HG03060 (cell line): ENCODE measurements around the gene ARHGAP22.

ENCODE experiments used
- ATAC-seq: cut with Tn5 transposase; IDR thresholded peaks from one replicate; pipeline ENCODE4 v1.9.1; 2021; ENCODE audit warnings: low read depth, moderate number of reproducible peaks; ENCODE audit not compliant: unreplicated experiment

The ARHGAP22 gene

DNA sequence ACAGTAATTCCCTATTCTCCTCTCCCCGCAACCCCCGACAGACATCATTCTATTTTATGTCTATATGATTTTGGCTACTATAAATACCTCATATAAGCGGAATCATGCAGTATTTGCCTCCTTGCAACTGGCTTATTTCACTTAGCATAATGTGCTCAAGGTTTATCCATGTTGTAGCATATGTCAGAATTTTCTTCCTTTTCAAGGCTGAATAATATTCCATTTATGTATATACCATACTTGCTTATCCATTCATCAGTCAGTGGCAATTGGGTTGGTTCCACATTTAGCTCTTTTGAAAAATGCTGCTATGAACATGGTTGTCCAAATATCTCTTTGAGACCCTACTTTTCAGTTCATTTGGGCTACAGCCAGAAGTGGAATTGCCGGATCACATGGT lies 191.9 kb downstream of the ARHGAP22 start:
- ATAC-seq = no peak

DNA sequence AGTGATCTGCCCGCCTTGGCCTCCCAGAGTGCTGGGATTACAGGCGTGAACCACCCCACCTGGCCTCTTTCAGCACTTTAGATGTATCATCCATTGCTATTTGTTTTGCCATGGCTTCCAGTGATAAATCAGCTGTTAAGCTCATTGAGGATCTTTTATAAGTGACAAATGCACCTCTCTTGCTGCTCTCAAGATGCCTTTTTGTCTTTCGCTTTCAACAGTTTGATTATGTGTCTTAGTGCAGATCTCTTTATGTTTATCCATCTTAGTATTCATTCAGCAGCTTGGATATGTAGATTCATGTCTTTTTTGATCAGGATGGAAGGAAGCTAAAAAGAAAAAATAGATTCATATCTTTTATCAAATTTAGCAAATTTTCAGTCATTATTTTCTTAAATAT lies 192.8 kb downstream of the ARHGAP22 start:
- no peak for ATAC-seq

DNA sequence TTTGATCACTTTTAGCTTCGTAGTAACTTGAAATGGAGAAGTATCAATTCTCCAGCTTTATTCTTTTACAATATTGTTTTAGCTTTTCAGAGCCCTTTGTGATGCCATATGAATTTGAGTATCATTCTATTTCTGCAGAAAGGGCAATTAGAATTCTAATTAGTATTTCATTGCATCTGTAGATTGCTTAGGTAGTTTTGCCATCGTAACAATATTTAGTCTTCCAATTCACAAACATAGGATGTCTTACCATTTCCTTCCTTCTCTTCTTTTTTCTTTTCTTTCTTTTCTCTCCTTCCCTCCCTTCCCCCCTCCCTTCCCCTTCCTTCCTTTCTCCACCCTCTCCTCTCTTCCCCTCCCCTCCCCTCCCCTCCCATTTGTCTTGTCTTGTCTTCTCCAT lies 193.4 kb downstream of the ARHGAP22 start:
- ATAC-seq = no peak

DNA sequence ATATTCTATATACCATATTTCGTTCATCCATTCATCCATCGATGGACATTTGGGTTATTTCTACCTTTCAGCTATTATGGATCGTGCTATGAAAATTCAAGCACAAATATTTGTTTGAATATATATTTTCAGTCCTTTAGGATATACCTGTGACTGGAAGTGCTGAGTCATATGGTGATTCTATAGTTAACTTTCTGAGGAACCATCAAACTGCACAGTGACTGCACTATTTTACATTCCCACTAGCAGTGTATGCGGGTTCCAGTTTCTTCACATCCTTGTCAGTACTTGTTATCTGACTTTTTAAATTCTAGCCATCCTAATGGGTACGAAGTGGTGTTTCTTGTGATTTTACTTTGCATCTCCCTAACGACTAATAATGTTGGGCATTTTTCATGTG lies 194.4 kb downstream of the ARHGAP22 start:
- no peak for ATAC-seq

DNA sequence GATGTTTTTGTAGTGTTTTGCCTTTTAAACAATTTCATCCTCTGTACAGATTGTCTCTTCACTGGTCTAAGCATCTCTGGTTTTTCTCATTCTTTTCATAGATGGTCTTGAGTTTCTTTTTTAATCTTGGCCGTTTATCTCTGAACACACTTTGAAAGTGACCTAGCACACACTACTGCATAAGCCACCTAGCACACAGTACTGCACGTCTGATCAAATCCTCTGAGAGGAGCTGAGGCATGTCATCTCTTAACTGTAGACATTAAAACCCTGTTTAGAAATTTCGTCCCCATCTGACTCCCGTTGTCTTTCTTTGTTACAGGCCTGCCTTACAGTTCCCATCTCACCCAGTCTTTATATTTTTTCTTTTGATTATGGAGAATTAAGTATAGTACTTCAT lies 198.2 kb downstream of the ARHGAP22 start:
- no peak for ATAC-seq

DNA sequence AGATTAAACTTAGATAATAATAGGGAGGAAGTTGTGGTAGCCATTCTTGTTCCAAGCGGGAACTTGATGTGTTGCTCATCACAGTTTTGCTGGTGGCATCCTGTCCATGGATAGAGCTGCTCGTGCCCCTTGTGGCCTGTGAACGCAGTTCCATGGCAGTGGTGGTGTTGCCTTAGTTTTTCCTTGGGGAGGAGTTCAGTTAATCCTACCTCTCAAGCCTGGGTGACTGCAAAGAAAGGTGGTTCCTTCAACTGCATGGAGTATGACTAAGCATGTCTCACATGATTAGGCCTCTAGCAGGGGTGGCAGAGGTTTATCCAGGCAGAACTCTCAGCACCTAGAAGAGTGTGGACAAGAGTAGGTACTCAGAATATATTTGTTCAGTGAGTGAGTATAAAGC lies 198.7 kb downstream of the ARHGAP22 start:
- no peak for ATAC-seq

DNA sequence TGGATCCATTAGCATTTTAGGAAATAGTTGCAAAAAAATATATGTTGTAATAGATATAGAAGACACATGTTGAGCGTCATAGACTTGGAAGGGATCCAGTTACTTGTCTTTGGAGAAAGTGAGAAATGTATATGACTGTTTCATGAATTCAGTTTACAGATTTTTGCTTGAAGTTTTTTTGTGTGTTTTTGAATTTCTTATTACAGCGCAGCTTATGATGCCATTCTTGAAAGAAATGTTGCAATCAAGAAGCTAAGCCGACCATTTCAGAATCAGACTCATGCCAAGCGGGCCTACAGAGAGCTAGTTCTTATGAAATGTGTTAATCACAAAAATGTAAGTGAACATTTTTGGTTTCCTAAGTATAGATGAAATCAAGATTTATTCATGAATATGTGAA lies 200.2 kb downstream of the ARHGAP22 start:
- ATAC-seq = no peak

DNA sequence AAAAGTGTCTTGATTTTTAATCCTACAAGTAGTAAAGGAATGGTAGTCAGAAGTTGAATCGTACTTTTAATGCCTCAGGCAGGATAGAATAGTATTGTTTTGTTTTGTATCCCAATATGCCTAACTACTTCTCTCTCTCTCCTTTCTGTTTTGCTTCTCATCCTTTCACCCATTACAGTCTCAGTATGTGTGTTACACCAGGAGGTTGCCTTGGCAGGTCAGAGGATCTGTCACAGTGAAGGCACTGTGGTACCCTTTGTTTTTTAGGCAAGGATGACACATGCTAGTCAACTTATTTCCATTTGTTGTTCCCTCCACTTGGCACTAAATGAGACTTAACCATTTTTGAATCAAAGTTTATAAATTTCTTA lies 204.0 kb downstream of the ARHGAP22 start:
- no peak for ATAC-seq

DNA sequence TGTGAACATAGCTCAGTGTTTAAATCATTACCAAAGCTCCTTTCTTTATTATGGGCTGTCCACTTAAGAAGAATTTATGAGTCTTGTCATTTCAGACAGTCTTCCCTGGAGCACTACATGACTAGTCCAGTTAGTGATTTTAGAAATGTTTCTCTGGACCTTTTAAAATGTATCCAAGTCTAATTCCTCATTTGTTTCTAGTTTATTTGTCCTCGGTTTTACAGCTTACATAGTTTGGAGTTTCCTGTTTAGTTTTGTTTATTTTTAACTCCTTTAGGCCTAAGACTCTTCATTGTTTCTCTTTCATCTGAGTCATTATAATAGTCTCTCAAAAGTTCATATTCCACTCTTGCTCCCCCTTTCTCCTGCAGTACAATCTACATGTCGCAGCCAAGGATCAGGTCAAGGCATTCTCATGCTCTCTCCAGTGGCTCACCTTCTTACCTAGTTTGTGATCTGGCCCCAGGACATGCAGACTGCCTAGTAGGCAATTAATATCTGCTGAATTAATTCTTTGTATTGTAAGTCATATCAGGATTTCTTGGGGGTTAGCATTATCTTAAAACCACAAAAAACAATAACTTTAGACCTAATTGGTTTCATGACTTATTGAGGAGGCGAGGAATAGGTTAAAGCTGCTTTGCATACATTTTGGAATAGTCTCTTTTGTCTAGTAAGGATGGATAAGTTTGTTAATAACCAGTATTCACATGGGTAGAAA lies 204.6 kb downstream of the ARHGAP22 start:
- ATAC-seq = no peak

DNA sequence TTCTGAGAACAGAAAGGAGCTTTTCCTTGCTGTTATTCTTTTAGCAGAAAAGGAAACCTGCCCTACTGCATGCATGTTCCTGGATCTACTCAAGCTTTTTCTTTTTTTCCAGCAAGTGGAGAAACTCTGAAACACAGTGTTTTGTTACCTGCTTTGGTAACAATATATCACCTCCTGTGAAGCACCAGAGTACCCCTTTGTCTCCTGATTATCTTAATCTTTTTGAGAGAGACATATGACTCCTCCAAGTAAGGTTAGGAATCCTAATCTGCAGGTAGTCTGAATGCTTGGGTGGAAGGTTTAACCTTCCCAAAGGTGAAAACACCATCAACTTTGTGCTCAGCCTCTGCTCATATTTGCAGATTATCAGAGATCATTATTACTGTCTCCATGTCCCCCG lies 205.3 kb downstream of the ARHGAP22 start:
- ATAC-seq = no peak

DNA sequence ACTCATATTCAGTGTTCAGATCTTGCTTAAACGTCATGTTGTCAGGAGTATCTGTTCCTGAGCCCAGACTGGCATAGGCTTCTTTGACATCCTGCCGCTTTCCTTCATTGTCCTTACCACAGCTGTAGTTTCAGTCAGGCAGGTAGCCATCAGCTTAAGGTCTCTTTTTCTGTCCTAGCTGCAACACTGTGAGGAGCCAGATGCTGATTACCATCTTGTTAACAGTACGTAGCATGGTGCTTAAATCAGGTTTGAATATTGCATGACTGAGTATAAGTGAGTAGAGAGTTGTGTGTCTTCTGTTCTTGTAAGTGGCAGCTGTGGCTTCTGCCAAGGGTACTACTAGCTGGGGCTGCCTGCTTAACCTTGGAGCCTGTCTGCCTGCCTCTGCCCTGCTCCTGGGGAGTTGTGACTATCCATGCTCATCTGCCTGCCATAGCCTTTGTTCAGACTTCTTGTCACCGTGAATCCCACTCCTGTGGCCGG lies 205.8 kb downstream of the ARHGAP22 start:
- no peak for ATAC-seq

DNA sequence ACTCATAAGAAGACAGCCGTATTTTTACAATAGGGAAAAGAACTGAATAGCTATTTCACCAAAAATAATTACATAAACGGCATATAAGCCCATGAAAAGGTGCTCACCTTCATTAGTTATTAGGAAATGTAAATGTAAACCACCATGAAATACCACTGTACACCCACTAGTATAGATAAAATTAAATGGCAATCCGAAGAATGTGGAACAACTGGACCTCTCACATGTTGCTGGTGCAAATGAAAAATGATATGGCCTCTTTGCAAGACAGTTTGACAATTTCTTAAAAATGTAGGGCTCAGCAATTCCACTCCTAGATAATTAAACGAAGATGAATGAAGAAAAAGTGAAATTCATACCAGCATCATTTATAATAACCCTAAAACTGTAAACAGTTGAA lies 206.6 kb downstream of the ARHGAP22 start:
- ATAC-seq = no peak
